Stromal cell of bone marrow (primary cell): ENCODE results near the gene NFAM1.

ENCODE experiments used
- DNase-seq: peaks from one replicate; pipeline ENCODE4 v3.0.0-alpha.2; 2012; ENCODE audit warnings: low read depth

The NFAM1 gene

GRCh38 chr22:42358643-42359558 is 73.3 kb downstream of the NFAM1 start:
- DNase-seq: no peak

GRCh38 chr22:42357634-42358296 is 74.4 kb downstream of the NFAM1 start:
- no peak for DNase-seq

DNA sequence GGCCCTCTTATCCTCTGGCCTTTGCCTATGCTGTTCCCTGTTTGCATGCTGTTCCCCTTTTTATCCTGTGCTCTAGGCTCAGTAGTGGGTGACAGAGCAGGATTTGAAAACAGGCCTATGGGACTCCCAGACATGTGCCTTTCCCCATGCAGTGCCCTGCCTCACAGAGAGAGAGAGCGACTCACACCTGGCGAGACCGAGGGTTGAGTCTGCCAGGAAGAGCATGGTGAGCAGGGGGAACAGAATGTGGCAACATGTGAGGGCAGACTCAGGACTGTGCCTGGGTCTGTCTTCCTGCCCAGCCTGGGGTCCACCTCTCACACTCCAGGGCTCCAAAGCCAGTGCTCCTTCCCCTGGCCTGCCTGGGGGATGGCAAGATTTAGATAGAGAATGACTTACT is 75.0 kb downstream of the NFAM1 start:
- DNase-seq: no peak

DNA sequence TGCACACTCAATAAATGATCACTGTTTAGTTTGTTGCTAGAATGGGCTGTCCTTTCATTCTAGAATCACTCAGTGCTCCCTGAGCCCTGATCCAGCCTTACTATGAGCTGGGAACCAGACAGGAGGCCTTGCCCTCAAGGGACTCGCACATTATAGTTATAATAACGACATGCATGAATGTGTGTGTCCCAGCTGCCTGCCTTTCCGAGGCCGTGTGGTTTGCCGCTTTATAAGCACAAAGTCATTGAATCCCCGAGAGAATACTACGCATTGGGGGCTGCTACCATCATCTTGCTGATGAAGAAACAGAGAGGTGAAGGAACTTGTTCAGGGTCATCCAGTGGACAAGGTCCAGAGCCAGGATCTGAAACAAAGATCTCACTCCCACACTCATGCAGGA is 75.7 kb downstream of the NFAM1 start:
- DNase-seq: no peak

DNA sequence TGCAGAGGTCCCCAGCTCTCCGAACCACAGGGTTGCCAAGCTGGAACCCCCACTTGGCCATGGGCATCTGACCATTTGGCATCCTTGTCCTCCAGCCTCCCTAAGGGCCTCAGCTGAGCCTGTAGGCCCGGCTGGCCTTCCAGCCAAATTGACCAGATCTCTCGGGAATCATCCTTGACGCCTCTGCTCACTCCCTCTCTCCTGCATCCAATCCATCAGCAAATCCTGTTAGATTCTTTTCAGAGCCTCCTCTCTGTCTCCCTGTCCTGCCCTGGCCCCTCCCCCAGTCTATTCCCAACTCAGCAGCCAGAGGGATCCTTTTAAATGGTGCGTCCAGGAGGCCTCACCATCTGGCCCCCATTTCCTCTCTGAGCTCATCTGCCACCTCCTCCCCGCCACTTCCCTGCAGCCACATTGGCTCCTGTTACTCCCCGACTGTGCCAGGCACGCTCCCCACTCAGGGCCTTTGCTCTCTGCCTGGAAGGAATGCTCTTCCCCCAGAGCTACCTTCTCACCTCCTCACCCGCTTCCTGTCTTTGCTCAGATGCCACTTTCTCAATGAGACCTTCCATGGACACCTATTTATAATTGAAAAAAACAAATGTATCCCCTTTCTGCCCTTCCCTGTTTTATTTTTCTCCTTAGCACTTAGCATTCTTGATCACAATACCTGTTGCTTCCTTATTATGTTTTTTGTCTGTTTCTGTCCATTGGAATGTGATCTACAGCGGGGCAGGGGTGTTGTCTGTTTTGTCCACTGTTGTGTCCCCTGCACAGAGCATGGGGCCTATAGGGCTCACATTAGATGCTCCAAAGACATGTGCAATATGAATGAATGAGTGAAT is 78.1 kb downstream of the NFAM1 start:
- DNase-seq: no peak

- no peak for DNase-seq
Measured at GRCh38 chr22:42350373-42350772, 81.8 kb downstream of the NFAM1 start.

DNA sequence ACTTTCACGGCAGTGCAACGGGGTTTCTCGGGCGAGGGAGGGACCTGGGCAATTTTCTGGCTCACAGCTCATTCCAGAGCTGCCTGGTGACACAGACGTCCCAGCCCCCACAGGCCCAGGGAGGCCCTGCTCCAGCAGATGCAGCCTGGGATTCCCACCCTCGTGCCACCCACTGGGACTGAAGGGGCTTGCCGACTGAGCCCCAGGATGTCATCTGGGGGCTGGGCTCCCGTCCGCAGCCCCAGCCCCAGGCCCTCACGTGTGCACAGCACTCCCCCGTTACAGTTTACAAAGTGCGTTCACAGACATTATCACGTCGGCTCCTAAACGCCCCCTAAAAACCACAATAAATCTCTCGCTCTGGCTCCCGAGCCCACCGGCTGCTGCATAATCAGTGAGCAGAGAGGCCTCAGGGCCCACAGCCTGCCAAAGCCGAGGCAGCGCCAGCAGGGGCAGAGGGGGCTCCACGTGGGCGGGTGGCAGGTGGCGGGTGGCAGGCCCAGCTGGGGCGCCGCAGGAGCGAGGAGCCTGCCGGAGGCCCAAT is 84.8 kb downstream of the NFAM1 start:
- no peak for DNase-seq

DNA sequence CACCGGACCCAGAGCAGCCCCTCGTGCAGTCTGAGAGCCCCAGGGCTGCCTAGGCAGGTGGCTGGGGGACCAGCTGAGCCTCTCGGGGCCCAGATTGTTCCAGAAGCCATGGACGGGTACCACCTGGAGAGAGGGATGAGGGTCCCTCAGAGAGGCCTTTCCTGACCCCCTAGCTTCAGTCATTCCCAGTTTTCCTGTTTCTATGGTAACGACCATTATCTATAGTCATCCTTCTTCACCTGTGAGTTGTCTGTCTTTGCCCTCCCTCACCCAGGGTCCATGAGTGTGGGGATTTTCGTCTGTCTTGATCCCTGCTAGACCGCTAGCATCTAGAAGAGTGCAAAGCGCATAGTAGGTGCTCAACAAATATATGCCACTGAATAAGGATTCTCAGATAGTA is 85.5 kb downstream of the NFAM1 start:
- DNase-seq: no peak

DNA sequence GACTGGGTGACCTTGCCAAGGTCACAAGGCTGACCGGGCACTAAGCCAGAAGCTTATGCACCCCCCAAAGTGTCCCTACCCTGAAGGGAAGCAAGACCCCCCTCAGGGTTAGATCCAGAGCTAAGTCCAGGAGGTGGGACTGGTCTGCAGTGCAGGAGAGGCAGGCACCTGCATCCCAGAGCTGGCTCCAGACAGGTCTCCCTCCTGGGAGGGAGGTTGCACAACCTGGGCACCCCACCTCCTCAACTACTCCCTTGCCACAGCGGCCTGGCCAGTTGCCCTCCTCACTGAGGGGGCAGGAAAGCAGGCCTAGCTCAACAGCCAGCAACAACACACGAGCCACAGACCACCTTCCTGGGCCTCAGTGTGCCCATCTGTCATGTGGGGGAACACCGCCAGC is 86.7 kb downstream of the NFAM1 start:
- no peak for DNase-seq

DNA sequence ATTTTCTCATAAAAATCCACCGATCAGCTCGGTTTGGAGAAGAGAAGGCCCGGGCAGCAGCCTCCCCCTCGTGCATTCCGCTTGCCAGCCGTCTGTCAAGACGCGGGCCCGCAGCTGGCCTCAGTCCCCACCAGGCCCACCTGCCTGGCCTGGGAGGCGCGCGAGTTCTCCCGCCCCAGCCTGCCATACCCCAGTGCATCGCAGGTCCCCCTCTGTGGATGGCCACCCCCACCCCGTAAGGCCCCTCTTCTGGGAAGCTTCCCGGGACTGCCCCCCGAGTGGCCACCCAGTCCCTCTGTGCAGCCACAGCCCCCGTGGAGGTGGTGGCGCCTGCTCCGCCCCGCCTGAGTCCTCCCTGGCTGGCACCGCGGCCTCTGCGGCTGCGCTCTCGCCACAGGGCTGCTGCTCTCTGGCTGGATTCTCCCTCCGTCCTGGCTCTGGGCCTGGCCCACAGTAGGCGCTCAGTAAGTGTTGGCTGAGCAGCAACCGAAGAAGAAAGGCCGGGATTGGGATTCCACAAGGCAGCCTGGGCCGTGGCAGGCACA is 87.8 kb downstream of the NFAM1 start:
- no peak for DNase-seq

- DNase-seq: no peak
Measured at GRCh38 chr22:42343531-42344081, 88.6 kb downstream of the NFAM1 start.

- DNase-seq: no peak
Measured at GRCh38 chr22:42343121-42343454, 89.1 kb downstream of the NFAM1 start.

GRCh38 chr22:42342426-42343120 is 89.6 kb downstream of the NFAM1 start:
- no peak for DNase-seq

- DNase-seq: no peak
Measured at GRCh38 chr22:42341779-42342178, 90.4 kb downstream of the NFAM1 start.

GRCh38 chr22:42340829-42341383 is 91.3 kb downstream of the NFAM1 start:
- DNase-seq: no peak

- DNase-seq: no peak
Measured at GRCh38 chr22:42340150-42340549, 92.1 kb downstream of the NFAM1 start.

DNA sequence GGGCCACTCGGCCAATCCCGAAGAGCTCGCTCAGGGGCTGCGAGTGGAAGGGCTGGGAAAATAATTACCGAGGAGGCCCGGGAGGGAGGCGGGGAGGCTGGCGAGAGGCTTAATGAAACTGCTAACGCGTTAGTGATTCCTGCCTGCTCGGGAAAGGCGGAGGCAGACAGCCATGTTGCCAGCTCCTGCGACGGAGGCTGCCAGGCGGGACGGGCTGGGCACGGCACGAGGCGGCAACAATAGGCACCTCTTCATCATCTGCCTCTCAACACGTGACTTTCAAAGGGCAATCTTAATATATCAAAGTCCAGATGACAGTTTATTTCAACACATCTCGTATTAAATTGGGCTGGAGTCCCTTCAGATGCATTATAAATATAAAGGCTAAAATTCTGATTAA is 93.7 kb downstream of the NFAM1 start:
- no peak for DNase-seq

DNA sequence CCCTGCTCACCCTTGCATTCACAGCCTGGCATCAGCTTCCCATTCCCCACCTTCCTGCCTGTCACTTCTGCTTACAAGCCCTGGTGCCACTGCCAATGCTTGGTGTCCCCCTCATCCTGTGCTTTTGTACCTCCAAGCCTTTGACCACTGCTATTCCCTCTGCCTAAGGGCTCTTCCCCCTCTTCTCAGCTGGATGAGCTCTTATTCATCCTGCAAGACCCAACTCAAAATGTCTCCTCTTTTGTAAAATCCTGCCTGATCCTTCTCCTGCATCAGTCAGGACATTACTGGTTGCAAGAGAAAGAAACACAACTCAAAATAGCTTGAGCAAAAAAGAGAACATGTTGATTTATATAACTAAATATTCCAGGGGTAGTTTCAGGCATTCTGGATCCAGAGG is 94.8 kb downstream of the NFAM1 start:
- DNase-seq: no peak

DNA sequence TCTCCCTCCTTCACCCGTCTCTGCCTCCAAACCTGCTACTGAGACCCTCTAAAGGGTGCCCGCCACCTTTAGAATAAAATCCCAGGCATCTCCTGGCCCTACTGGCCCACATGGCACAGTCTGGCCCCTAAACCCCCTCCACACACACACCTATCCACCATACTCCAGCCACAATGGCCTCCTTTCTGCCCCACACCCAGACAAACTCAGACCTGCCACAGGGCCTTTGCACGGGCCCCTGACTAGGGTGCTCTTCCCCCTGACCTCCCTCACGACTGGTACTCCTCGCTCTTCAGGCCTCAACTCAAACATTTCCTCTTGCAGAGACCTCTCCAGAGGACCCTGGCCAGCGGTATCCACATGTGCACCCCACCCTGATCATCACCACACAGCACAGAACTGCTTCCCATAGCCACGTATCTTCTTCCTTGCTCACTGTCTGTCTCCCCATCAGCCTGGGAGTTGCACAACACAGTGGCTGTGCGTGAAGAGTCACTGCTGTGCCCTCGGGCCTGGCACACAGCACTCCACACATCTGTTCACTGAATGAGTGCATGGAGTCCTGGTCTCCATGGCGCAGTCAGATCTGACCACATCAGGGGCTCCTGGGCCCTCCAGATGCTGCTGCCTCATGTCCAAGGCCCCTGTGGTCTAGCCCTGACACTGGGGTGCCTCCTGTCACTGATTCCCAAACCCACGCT is 95.5 kb downstream of the NFAM1 start:
- no peak for DNase-seq

- DNase-seq: no peak
Measured at GRCh38 chr22:42335839-42336378, 96.3 kb downstream of the NFAM1 start.
